Metanephros (tissue), 1 donor: ENCODE measurements around the gene ZNG1B. TPM values are rescaled to one million over a fixed set of nuclear protein-coding genes. Genes with fewer than 3 reads are reported as not detected.

Experiments used
- total RNA-seq: library from RNA; depleted of rRNA; stranded (reverse); fragments of >200 nt; gene quantifications from one replicate; pipeline ENCODE4 v1.2.3, GENCODE V29; 2014

The ZNG1B gene
- total RNA-seq, result 43.4 TPM

DNA sequence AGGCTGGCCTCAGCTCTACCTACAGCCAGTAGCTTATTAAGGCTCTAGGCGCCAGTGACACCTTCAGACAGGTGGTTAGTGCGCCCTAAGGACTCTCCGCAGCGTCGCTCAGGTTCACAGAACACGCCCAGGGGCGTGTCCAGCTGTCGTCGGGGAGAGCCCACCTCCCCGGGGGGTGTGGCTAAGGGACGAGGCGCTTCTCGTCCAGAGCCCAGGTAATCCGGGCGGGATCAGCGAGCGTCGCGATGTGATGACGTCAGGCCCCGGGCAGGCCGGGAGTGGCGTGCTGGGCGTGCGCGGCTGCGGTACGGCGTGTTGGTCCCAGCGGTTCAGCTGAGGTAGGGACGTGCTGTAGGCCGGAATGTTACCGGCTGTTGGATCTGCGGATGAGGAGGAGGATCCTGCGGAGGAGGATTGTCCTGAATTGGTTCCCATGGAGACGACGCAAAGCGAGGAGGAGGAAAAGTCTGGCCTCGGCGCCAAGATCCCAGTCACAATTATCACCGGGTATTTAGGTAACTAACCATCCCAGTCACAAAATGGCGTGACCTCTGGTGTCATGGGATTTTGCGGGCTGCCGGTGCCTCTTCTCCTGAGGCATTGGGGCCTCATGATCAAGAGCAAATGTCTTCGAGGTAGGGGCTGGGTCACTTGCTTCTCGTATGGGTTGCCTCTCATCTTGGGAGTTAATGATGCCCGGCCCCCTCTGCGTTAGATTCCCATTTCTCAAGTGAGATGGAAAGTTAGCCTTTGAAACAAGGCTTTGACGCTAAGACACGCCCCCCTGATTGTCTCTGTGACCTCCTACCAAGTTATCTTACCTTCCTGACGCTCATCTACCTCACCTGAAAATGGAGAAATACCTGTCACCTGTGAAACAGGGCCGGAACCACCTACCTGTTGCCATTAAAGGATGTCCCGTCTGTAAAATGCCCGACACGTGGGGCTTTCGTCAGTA lies at the start of gene ZNG1B:
Gene ZNG1B (plus strand): TSS at position 184 of the 958 bp plus-strand sequence. CDS start 178 bp downstream, at position 362.

DNA sequence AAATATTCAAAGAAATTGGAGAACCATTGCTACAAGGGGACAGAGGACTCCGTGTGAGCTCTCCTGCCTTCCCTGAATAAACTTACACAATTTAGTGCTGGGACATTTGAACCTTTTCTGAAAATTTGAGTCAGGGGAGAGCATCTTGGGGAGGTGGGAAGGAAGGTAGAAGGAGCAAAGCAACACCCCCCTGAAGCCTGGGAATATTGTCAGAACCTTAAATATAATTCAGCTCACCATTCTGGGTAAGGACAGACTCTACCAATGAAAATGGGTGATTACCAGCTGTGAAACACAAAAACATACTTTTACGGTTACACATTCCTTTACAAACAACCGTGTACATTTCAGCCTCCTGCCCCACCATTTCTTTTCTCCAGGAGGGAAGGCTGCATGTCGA lies 60.9 kb downstream of the ZNG1B start, which contains the start of gene FOXD4L1:
Gene FOXD4L1 (plus strand): TSS at position 301 of the 400 bp plus-strand sequence. CDS start 592 bp downstream, outside the sequence.

Other genes starting within 250 kb of the ZNG1B start
- gene PAX8, start 158.8 kb upstream of the ZNG1B start, total RNA-seq, result 178 TPM
- gene FOXD4L1, start 61.0 kb downstream of the ZNG1B start, total RNA-seq, result 0.12 TPM
- 18.6 TPM for gene RABL2A, start 189.6 kb downstream of the ZNG1B start, total RNA-seq